ENCODE results near the gene SORCS2.
"Not testable (repeated sequence)": the region's sequence is repeated elsewhere in the genome, so short reads cannot be mapped to it uniquely, and the experiment has no call there.

Gene SORCS2

DNA sequence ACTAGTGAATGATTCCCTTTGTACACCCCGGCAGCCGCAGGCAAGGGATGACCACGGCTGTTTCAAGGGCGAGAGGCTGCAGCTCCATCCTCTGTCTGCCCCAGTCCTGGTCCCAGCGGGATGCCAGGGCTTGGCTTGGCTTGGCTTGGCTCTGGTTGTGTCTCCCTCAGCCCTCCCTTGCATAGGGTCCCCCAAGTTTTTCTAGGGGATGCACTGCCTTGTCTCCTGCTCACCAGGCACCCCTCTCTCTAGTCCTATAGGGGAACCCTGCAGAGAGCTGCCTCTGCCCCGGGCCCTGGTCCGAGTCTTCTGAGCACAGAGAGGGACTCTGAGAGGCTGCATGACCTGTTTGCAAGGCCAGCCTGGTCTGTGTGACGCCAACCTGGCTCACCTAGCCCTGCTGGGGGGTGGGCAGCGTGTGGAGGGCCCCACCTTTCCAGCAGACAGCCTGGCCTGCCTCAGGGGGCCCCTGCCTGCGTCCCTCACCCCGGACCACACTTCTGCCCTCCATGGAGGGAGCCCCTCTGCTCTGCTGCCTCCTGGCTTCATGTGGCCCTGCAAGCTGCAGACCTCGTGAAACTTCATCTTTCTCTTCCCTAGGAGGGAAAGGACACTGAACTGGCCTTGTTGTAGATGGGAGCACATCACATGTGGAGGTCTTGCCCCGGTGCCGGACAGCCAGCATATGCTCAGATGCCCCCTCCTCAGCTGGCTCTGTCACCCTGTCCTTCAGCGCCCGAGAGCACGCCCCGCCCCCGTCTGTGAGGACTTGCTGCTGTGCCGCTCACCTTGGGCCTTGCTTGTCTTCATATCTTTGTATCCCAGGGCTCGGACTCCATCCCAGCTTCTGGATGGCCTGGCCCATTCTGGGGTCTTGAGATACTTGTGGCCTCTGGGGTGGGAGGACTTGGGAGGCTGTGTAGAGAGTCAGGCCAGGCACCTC lies 16.4 kb downstream of the SORCS2 start:
- TF ChIP-seq YY1 (IDR thresholded peaks at IDR 0.05; ENCODE audit: insufficient read depth, insufficient read length) (no peak), SUZ12 (IDR thresholded peaks at IDR 0.05; ENCODE audit: extremely low read depth, insufficient read depth, insufficient read length) (no peak), ZNF274 (IDR thresholded peaks at IDR 0.05; ENCODE audit: low read depth, low read length) (no peak)
- H3K27me3 ChIP-seq (ENCODE audit: insufficient read depth, insufficient read length): no peaks in the 10 kb centered on the region
- H3K9me3 ChIP-seq (ENCODE audit: insufficient read depth, low read length): peaks cover 3% of the 10 kb centered on the region; the same call in 1 of the 2 replicates
- H3K36me3 ChIP-seq (ENCODE audit: insufficient read depth, insufficient read length, low read length): no peaks in the 10 kb centered on the region
- no peak for DNase-seq (ENCODE audit: low read depth, low spot score)
- H3K9ac ChIP-seq (ENCODE audit: insufficient read length, low read depth): peak overlapping the region; percentile 39
- H3K4me3 ChIP-seq (ENCODE audit: insufficient read length, low read depth): no peak overlapping the region
- peaks cover 16% of the 10 kb centered on the region for H3K4me1 ChIP-seq (ENCODE audit: insufficient read depth, insufficient read length)

DNA sequence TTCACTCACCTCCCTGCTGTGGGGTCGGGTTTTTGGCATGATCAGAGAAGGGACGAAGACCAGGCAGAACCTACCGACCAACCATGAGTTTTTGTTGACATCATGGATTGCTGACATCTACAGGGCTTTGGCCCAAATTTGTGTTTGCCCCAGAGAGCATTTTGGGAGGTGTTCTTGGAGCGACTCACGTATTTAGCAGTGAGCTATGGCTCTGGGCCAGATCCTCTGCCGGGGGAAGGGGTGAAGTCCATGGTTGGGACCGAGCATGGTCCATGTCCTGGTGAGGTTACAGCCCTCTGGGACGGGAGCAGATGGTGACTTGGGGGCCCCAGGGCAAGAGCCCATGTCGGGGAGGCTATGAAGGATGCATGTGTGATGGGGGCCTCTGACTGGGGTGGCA lies 17.4 kb downstream of the SORCS2 start:
- no peak for TF ChIP-seq YY1 (IDR thresholded peaks at IDR 0.05; ENCODE audit: insufficient read depth, insufficient read length)
- TF ChIP-seq SUZ12 (IDR thresholded peaks at IDR 0.05; ENCODE audit: extremely low read depth, insufficient read depth, insufficient read length): no peak
- TF ChIP-seq ZNF274 (IDR thresholded peaks at IDR 0.05; ENCODE audit: low read depth, low read length): no peak
- Histone ChIP-seq H3K27me3 (ENCODE audit: insufficient read depth, insufficient read length) (no peaks in the 10 kb centered on the region), H3K9me3 (ENCODE audit: insufficient read depth, low read length) (peaks cover 12% of the 10 kb centered on the region; the same call in 1 of the 2 replicates), H3K4me3 (ENCODE audit: insufficient read length, low read depth) (no peak overlapping the region), H3K9ac (ENCODE audit: insufficient read length, low read depth) (no peak overlapping the region), H3K4me1 (ENCODE audit: insufficient read depth, insufficient read length) (peaks cover 16% of the 10 kb centered on the region), H3K36me3 (ENCODE audit: insufficient read depth, insufficient read length, low read length) (no peaks in the 10 kb centered on the region)
- no peak for DNase-seq (ENCODE audit: low read depth, low spot score)

DNA sequence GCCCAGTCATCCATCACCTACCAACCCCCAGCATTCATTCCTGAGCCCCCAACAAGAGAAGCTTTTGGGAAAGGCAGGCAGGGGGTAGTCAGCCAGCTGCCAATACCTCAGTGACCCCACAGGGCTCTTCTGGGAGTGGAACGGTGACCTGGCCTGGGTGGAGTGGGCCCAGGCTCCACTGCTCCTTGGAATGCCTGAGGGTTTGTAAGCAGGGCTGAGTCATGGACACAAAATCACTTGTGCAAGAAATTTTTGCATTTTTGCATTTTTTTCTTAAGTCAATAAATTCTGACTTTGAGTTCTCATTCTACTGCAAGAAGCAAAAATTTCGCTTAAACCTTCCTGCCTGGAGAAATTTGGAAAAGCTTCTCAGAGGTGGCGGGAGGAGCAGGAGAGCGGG lies 18.5 kb downstream of the SORCS2 start:
- peaks cover 16% of the 10 kb centered on the region for H3K4me1 ChIP-seq (ENCODE audit: insufficient read depth, insufficient read length)
- peaks cover 14% of the 10 kb centered on the region; the same call in 1 of the 2 replicates for H3K9me3 ChIP-seq (ENCODE audit: insufficient read depth, low read length)
- no peak for TF ChIP-seq YY1 (IDR thresholded peaks at IDR 0.05; ENCODE audit: insufficient read depth, insufficient read length)
- TF ChIP-seq SUZ12 (IDR thresholded peaks at IDR 0.05; ENCODE audit: extremely low read depth, insufficient read depth, insufficient read length): no peak
- TF ChIP-seq ZNF274 (IDR thresholded peaks at IDR 0.05; ENCODE audit: low read depth, low read length): no peak
- H3K4me3 ChIP-seq (ENCODE audit: insufficient read length, low read depth): no peak overlapping the region
- no peaks in the 10 kb centered on the region for H3K27me3 ChIP-seq (ENCODE audit: insufficient read depth, insufficient read length)
- H3K9ac ChIP-seq (ENCODE audit: insufficient read length, low read depth): no peak overlapping the region
- no peaks in the 10 kb centered on the region for H3K36me3 ChIP-seq (ENCODE audit: insufficient read depth, insufficient read length, low read length)
- no peak for DNase-seq (ENCODE audit: low read depth, low spot score)

DNA sequence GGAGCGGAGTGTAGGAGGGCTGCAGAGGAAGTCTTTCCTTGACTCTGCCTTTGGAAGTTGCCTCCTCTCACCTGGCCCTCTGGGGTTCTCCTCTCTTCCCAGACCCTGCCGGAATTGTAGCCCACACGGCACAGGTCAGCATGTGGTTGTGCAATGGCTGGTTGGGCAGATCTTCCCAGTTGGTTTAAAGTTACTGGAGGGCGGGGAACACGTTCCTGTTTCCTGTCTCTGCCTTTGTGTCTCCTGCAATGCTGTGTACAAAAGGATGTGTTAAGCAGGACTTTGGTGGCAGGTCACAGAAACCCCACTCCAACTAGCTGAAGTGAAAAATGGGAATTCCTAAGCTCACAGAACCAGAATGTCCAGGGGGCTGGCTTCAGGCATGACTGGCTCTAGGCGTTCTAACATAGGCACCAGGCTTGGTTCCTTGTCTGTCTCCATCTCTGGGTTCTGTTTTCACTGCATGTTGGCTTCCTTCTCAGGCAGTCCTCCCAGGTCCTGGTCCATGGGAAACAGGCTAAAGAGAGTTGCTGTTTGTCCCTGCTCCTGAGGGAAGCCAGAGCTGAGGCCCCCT lies 19.9 kb downstream of the SORCS2 start:
- H3K27me3 ChIP-seq (ENCODE audit: insufficient read depth, insufficient read length): no peaks in the 10 kb centered on the region
- no peak for DNase-seq (ENCODE audit: low read depth, low spot score)
- H3K9me3 ChIP-seq (ENCODE audit: insufficient read depth, low read length): peaks cover 14% of the 10 kb centered on the region; the same call in 1 of the 2 replicates
- H3K4me3 ChIP-seq (ENCODE audit: insufficient read length, low read depth): no peak overlapping the region
- H3K36me3 ChIP-seq (ENCODE audit: insufficient read depth, insufficient read length, low read length): no peaks in the 10 kb centered on the region
- no peak overlapping the region for H3K9ac ChIP-seq (ENCODE audit: insufficient read length, low read depth)
- TF ChIP-seq SUZ12 (IDR thresholded peaks at IDR 0.05; ENCODE audit: extremely low read depth, insufficient read depth, insufficient read length) (no peak), YY1 (IDR thresholded peaks at IDR 0.05; ENCODE audit: insufficient read depth, insufficient read length) (no peak), ZNF274 (IDR thresholded peaks at IDR 0.05; ENCODE audit: low read depth, low read length) (no peak)
- peaks cover 4% of the 10 kb centered on the region for H3K4me1 ChIP-seq (ENCODE audit: insufficient read depth, insufficient read length)

DNA sequence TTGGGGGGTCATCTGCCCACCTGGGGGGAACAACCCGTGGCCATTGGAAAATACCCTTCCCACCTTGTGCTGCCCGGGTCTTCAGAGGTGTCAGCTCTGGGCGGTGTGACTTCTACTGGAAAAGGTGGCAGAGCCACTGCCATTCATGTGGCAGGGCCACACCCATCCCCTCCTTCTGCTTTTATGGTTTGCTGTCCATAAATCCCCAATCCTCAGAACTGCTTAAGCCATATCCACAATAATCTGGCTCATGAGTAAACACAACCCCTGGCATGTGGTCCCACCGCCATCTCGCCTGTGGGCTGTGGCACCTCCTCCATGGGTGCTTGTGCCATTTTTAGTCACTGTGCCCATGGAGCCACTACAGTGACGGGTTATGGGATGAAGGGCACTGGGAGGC lies 20.6 kb downstream of the SORCS2 start:
- no peaks in the 10 kb centered on the region for H3K36me3 ChIP-seq (ENCODE audit: insufficient read depth, insufficient read length, low read length)
- no peaks in the 10 kb centered on the region for H3K27me3 ChIP-seq (ENCODE audit: insufficient read depth, insufficient read length)
- H3K9ac ChIP-seq (ENCODE audit: insufficient read length, low read depth): no peak overlapping the region
- DNase-seq (ENCODE audit: low read depth, low spot score): no peak
- H3K4me3 ChIP-seq (ENCODE audit: insufficient read length, low read depth): no peak overlapping the region
- peaks cover 14% of the 10 kb centered on the region; the same call in 1 of the 2 replicates for H3K9me3 ChIP-seq (ENCODE audit: insufficient read depth, low read length)
- H3K4me1 ChIP-seq (ENCODE audit: insufficient read depth, insufficient read length): no peaks in the 10 kb centered on the region
- TF ChIP-seq SUZ12 (IDR thresholded peaks at IDR 0.05; ENCODE audit: extremely low read depth, insufficient read depth, insufficient read length) (no peak), ZNF274 (IDR thresholded peaks at IDR 0.05; ENCODE audit: low read depth, low read length) (no peak), YY1 (IDR thresholded peaks at IDR 0.05; ENCODE audit: insufficient read depth, insufficient read length) (no peak)

DNA sequence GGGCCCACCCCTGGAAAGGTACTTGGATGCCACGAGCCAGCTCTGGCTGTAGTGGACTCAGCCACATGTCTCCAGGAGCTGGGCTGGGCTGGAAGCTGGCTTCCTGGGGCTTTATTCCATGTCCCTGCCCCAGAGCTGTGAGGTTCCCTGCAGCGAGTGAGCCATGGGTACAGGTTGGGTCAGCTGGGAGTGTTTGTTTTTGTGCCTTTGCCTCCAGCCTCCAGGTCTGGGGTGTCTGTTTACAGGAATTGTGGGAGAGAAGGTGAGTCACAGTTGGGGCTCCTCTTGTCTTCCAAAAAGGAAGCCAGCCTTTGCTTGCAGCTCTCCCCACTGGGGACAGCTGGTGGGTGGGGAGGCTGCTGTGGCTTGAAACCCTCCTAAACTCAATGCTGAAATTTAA lies 21.5 kb downstream of the SORCS2 start:
- Histone ChIP-seq H3K9ac (ENCODE audit: insufficient read length, low read depth) (no peak overlapping the region), H3K9me3 (ENCODE audit: insufficient read depth, low read length) (peaks cover 14% of the 10 kb centered on the region; the same call in 1 of the 2 replicates), H3K27me3 (ENCODE audit: insufficient read depth, insufficient read length) (no peaks in the 10 kb centered on the region), H3K4me3 (ENCODE audit: insufficient read length, low read depth) (no peak overlapping the region), H3K4me1 (ENCODE audit: insufficient read depth, insufficient read length) (no peaks in the 10 kb centered on the region), H3K36me3 (ENCODE audit: insufficient read depth, insufficient read length, low read length) (no peaks in the 10 kb centered on the region)
- TF ChIP-seq SUZ12 (IDR thresholded peaks at IDR 0.05; ENCODE audit: extremely low read depth, insufficient read depth, insufficient read length) (no peak), ZNF274 (IDR thresholded peaks at IDR 0.05; ENCODE audit: low read depth, low read length) (no peak), YY1 (IDR thresholded peaks at IDR 0.05; ENCODE audit: insufficient read depth, insufficient read length) (no peak)
- DNase-seq (ENCODE audit: low read depth, low spot score): no peak

DNA sequence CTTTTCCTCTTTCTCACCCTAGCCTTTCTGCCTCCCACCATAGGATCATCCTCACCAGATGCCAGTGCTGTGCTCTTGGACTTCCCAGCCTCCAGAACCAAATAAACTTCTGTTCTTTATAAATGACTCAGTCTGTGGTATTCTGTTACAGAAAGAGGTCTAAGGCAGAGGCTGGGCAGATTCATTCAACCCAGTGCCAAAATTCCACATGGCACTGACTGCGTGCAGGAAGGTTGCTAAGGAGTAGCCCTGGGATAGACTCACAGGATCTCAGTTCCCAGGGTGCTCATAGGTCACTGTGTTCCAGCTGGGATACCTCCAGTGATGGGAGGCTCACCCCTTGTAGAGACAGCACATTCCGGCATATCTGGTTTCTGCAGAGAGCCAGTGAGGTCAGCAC lies 22.0 kb downstream of the SORCS2 start:
- DNase-seq (ENCODE audit: low read depth, low spot score): no peak
- H3K9me3 ChIP-seq (ENCODE audit: insufficient read depth, low read length): peaks cover 14% of the 10 kb centered on the region; the same call in 1 of the 2 replicates
- no peak overlapping the region for H3K4me3 ChIP-seq (ENCODE audit: insufficient read length, low read depth)
- H3K27me3 ChIP-seq (ENCODE audit: insufficient read depth, insufficient read length): no peaks in the 10 kb centered on the region
- H3K4me1 ChIP-seq (ENCODE audit: insufficient read depth, insufficient read length): no peaks in the 10 kb centered on the region
- no peak for TF ChIP-seq ZNF274 (IDR thresholded peaks at IDR 0.05; ENCODE audit: low read depth, low read length)
- TF ChIP-seq YY1 (IDR thresholded peaks at IDR 0.05; ENCODE audit: insufficient read depth, insufficient read length): no peak
- TF ChIP-seq SUZ12 (IDR thresholded peaks at IDR 0.05; ENCODE audit: extremely low read depth, insufficient read depth, insufficient read length): no peak
- H3K36me3 ChIP-seq (ENCODE audit: insufficient read depth, insufficient read length, low read length): no peaks in the 10 kb centered on the region
- no peak overlapping the region for H3K9ac ChIP-seq (ENCODE audit: insufficient read length, low read depth)

DNA sequence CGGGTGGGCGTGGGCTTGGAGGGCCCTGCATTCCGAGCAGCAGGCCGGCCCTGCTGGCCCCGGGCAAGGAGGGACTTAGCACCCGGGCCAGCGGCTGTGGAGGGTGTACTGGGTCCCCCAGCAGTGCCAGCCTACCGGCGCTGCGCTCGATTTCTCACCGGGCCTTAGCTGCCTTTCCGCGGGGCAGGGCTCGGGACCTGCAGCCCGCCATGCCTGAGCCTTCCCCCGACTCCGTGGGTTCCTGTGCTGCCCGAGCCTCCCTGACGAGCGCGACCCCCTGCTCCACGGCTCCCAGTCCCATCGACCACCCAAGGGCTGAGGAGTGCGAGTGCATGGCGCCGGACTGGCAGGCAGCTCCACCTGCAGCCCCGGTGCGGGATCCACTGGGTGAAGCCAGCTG lies 22.8 kb downstream of the SORCS2 start:
- DNase-seq (ENCODE audit: low read depth, low spot score); H3K9ac ChIP-seq (ENCODE audit: insufficient read length, low read depth); H3K4me3 ChIP-seq (ENCODE audit: insufficient read length, low read depth); H3K4me1 ChIP-seq (ENCODE audit: insufficient read depth, insufficient read length); H3K27me3 ChIP-seq (ENCODE audit: insufficient read depth, insufficient read length); H3K36me3 ChIP-seq (ENCODE audit: insufficient read depth, insufficient read length, low read length): not testable (repeated sequence)
- peaks cover 14% of the 10 kb centered on the region; the same call in 1 of the 2 replicates for H3K9me3 ChIP-seq (ENCODE audit: insufficient read depth, low read length)
